ENCODE data around the gene ZNF107. TPM values are rescaled to one million over a fixed set of nuclear protein-coding genes. Genes with fewer than 3 reads are reported as not detected.

The ZNF107 gene
- total and polyA plus RNA-seq, 2 of the 8 experiments (the other 6 are each of a cell fraction or from before 2014, with no cell fraction given): 3.4 to 31.0 TPM

DNA sequence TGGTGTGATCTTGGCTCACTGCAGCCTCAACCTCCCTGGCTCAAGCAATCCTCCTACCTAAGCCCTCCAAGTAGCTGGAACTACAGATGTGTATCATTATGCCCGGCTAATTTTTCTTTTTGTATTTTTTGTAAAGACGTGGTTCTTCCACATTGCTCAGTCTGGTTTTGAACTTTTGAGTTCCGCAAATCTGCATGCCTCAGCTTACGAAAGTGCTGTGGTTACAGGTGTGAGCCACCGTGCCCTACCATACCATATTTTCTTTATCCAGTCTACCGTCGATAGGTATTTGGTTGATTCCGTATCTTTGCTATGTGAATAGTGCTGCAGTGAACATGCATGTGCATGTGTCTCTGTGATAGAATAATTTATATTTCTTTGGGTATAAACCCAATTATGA, 6.5 kb downstream of the ZNF107 start:
- DNase-seq (ENCODE audit: low read depth in 1 of 2, low spot score in 2 of 2) (no peak), FAIRE-seq (no peak)
- Histone ChIP-seq H3K4me1 (replicated peaks in 1 of 4; ENCODE audit: control insufficient read depth in 3 of 4, insufficient read depth in 4 of 4, low read length in 3 of 4) (no peaks in the 10 kb centered on the region), H2AK5ac (ENCODE audit: low read depth, low read length) (no peak overlapping the region), H3K9me3 (ENCODE audit: insufficient read depth in 2 of 2, low read depth in 1 of 2, low read length in 1 of 2) (no peaks in the 10 kb centered on the region), H3K14ac (ENCODE audit: insufficient read length) (no peak overlapping the region), H3K79me2 (ENCODE audit: control insufficient read depth in 1 of 2, insufficient read depth in 2 of 2, low read length in 2 of 2) (peaks cover 11 to 86% of the 10 kb centered on the region in 2 experiments; a peak in 3 of 4 replicates), H3K4me2 (ENCODE audit: insufficient read depth in 1 of 2, low read depth in 2 of 2, low read length in 2 of 2) (no peak overlapping the region), H2BK120ac (replicated peaks; ENCODE audit: low read depth, low read length) (no peak overlapping the region), H3K18ac (ENCODE audit: extremely low read depth, low read length) (no peak overlapping the region), H3K9ac (replicated peaks in 1 of 4; ENCODE audit: extremely low read depth in 1 of 4, low read depth in 3 of 4, low read length in 3 of 4) (no peak overlapping the region), H3K23me2 (ENCODE audit: low read depth, low read length) (no peaks in the 10 kb centered on the region), H3K27me3 (replicated peaks in 1 of 4; ENCODE audit: control insufficient read depth in 3 of 4, extremely low read depth in 1 of 4, insufficient read depth in 3 of 4, low read length in 3 of 4) (no peaks in the 10 kb centered on the region), H3K56ac (replicated peaks; ENCODE audit: insufficient read length, low read depth, low read length) (no peak overlapping the region), H2BK12ac (ENCODE audit: low read depth, low read length) (no peak overlapping the region), H2BK20ac (ENCODE audit: low read length) (no peak overlapping the region), H3K23ac (ENCODE audit: insufficient read length) (no peak overlapping the region), H4K91ac (replicated peaks; ENCODE audit: insufficient read length, low read length) (no peak overlapping the region), H3K27ac (ENCODE audit: low read depth, low read length) (no peak overlapping the region), H2AFZ (ENCODE audit: low read length) (no peak overlapping the region), H3K79me1 (ENCODE audit: low read depth, low read length) (peaks cover 4% of the 10 kb centered on the region), H4K8ac (ENCODE audit: extremely low read depth, insufficient read depth, low read length) (no peak overlapping the region), H3K4me3 (ENCODE audit: extremely low read depth in 1 of 4, insufficient read depth in 2 of 4, low read depth in 3 of 4, low read length in 4 of 4) (no peak overlapping the region), H3K4ac (replicated peaks; ENCODE audit: insufficient read length, low read depth, low read length) (no peak overlapping the region), H4K5ac (ENCODE audit: insufficient read length, low read depth, low read length) (no peak overlapping the region), H4K20me1 (replicated peaks in 1 of 2; ENCODE audit: control insufficient read depth in 1 of 2, insufficient read depth in 2 of 2, low read length in 2 of 2) (peaks cover 0 to 10% of the 10 kb centered on the region in 2 experiments), H2BK5ac (ENCODE audit: low read depth, low read length) (no peak overlapping the region), H2BK15ac (ENCODE audit: low read length) (no peak overlapping the region), H3K36me3 (ENCODE audit: control insufficient read depth in 2 of 4, insufficient read depth in 4 of 4, low read length in 3 of 4) (peaks cover 0 to 9% (median 4%) of the 10 kb centered on the region in 4 experiments; a peak in 2 of 8 replicates)
- WGBS, 2 experiments (ENCODE audit: extremely low coverage in 1 of 2, insufficient coverage in 1 of 2, insufficient read length in 1 of 2, insufficient replicate concordance in 2 of 2, low coverage in 1 of 2, low lambda C conversion rate in 2 of 2, missing lambda C conversion rate in 1 of 2): 96% methylated on average over 8 of the region's 8 CpGs; no CpG with 5 or more reads in 1 of the 2 experiments
- ChIA-PET CTCF (ENCODE audit: partially characterized antibody) (interaction anchor here (0.6 kb wide), 1 partner anchor 12 kb away, joined by 3 read pairs; no protein-coding TSS in a partner anchor), POLR2A (ENCODE audit: partially characterized antibody) (no interaction called here)
- TF ChIP-seq CTCF (IDR thresholded peaks at IDR 0.05; ENCODE audit: control extremely low read depth in 1 of 3, insufficient read depth in 1 of 3, low read depth in 1 of 3, low read length in 3 of 3): no peak
- TF ChIP-seq BRCA1 (IDR thresholded peaks at IDR 0.05; ENCODE audit: low read depth, low read length): no peak
- no peak for TF ChIP-seq KDM1A (IDR thresholded peaks at IDR 0.05; ENCODE audit: borderline replicate concordance, low read length)
- TF ChIP-seq TCF12 (IDR thresholded peaks at IDR 0.05; ENCODE audit: low read depth, low read length): no peak
- no peak for TF ChIP-seq EZH2 (IDR thresholded peaks at IDR 0.05; ENCODE audit: low read depth, low read length, severe bottlenecking)
- TF ChIP-seq GABPA (IDR thresholded peaks at IDR 0.05; ENCODE audit: borderline replicate concordance, insufficient read depth, low read length): no peak
- no peak for TF ChIP-seq GTF2F1 (IDR thresholded peaks at IDR 0.05; ENCODE audit: borderline replicate concordance, low read depth, low read length)
- TF ChIP-seq RNF2 (IDR thresholded peaks at IDR 0.05; ENCODE audit: borderline replicate concordance, low read depth, low read length, missing control alignments, poor library complexity, severe bottlenecking): no peak
